Epithelial cell of esophagus (primary cell): ENCODE results near the gene MBOAT1.
A peak's percentile ranks its signal among the peaks of the same experiment; 100 is the strongest.

Source experiments
- DNase-seq: peaks from one replicate; pipeline ENCODE4 v3.0.0; 2010; ENCODE audit warnings: low read depth
- H3K4me3 ChIP-seq: 2 replicates; pipeline ENCODE4 v1.5.1; 2011; ENCODE audit warnings: mild to moderate bottlenecking, low read length, control low read depth
- CTCF ChIP-seq: IDR thresholded peaks from 2 replicates; pipeline ENCODE4 v1.5.1; 2011; ENCODE audit warnings: low read depth, mild to moderate bottlenecking, low read length, control low read depth, inconsistent platforms; ENCODE audit not compliant: insufficient read depth; ENCODE audit errors: missing control alignments

The MBOAT1 gene

GRCh38 chr6:20241102-20241501, 28.8 kb upstream of the MBOAT1 start:
- DNase-seq = no peak
- H3K4me3 ChIP-seq = no peak overlapping the region
- no peak for TF ChIP-seq CTCF

GRCh38 chr6:20238688-20239587, 26.7 kb upstream of the MBOAT1 start:
- no peak for DNase-seq
- TF ChIP-seq CTCF = no peak
- H3K4me3 ChIP-seq = no peak overlapping the region

- no peak overlapping the region for H3K4me3 ChIP-seq
- DNase-seq = no peak
- no peak for TF ChIP-seq CTCF
Observed at GRCh38 chr6:20237677-20238460, 25.6 kb upstream of the MBOAT1 start.

GRCh38 chr6:20236909-20237600, 24.8 kb upstream of the MBOAT1 start:
- DNase-seq = peak; percentile 24
- H3K4me3 ChIP-seq = no peak overlapping the region
- TF ChIP-seq CTCF = no peak

- DNase-seq = no peak
- TF ChIP-seq CTCF = no peak
- no peak overlapping the region for H3K4me3 ChIP-seq
Observed at GRCh38 chr6:20236344-20236743, 24.1 kb upstream of the MBOAT1 start.

- no peak for TF ChIP-seq CTCF
- DNase-seq = no peak
- H3K4me3 ChIP-seq = no peak overlapping the region
Observed at GRCh38 chr6:20235041-20235440, 22.8 kb upstream of the MBOAT1 start.
